ENCODE data around the gene DISP3. TPM values are rescaled to one million over a fixed set of nuclear protein-coding genes. Genes with fewer than 3 reads are reported as not detected.

The DISP3 gene
- total and polyA plus RNA-seq, 2 experiments from 2014 or later = 0.10 TPM; not detected in 1

GRCh38 chr1:11534846-11535245, 55.9 kb downstream of the DISP3 start:
- Histone ChIP-seq H3K36me3 (replicated peaks; ENCODE audit: insufficient read depth, low read depth) (no peaks in the 10 kb centered on the region), H4K20me1 (ENCODE audit: insufficient read depth, poor library complexity, severe bottlenecking) (no peaks in the 10 kb centered on the region), H3K4me1 (ENCODE audit: insufficient read depth) (no peaks in the 10 kb centered on the region), H3K27me3 (no peaks in the 10 kb centered on the region), H3K9me3 (ENCODE audit: low read depth) (no peaks in the 10 kb centered on the region), H3K79me2 (no peaks in the 10 kb centered on the region), H3K9me2 (replicated peaks; ENCODE audit: insufficient read depth) (no peaks in the 10 kb centered on the region), H3K4me3 (no peak overlapping the region), H3K27ac (no peak overlapping the region), H3K4me2 (no peak overlapping the region), H2AFZ (no peak overlapping the region)
- no peak for TF ChIP-seq CTCF (IDR thresholded peaks at IDR 0.05; ENCODE audit: poor library complexity)
- TF ChIP-seq EZH2phosphoT487 (IDR thresholded peaks at IDR 0.05; ENCODE audit: low read depth, severe bottlenecking, unreplicated experiment) = no peak
- no peak for TF ChIP-seq EZH2 (IDR thresholded peaks at IDR 0.05; ENCODE audit: borderline replicate concordance)
- 95% methylated on average over 17 of the region's 17 CpGs for WGBS (ENCODE audit: low lambda C conversion rate, missing lambda C conversion rate)
- no peak for DNase-seq (ENCODE audit: low spot score)

- Histone ChIP-seq H3K4me3 (no peak overlapping the region), H2AFZ (no peak overlapping the region), H3K9me3 (ENCODE audit: low read depth) (no peaks in the 10 kb centered on the region), H3K4me2 (no peak overlapping the region), H4K20me1 (ENCODE audit: insufficient read depth, poor library complexity, severe bottlenecking) (no peaks in the 10 kb centered on the region), H3K4me1 (ENCODE audit: insufficient read depth) (no peaks in the 10 kb centered on the region), H3K27ac (no peak overlapping the region), H3K27me3 (no peaks in the 10 kb centered on the region), H3K79me2 (no peaks in the 10 kb centered on the region), H3K36me3 (replicated peaks; ENCODE audit: insufficient read depth, low read depth) (no peaks in the 10 kb centered on the region), H3K9me2 (replicated peaks; ENCODE audit: insufficient read depth) (no peaks in the 10 kb centered on the region)
- TF ChIP-seq CTCF (IDR thresholded peaks at IDR 0.05; ENCODE audit: poor library complexity) = no peak
- no peak for TF ChIP-seq EZH2 (IDR thresholded peaks at IDR 0.05; ENCODE audit: borderline replicate concordance)
- no peak for TF ChIP-seq EZH2phosphoT487 (IDR thresholded peaks at IDR 0.05; ENCODE audit: low read depth, severe bottlenecking, unreplicated experiment)
- WGBS (ENCODE audit: low lambda C conversion rate, missing lambda C conversion rate) = 91% methylated on average over 8 of the region's 12 CpGs
- no peak for DNase-seq (ENCODE audit: low spot score)
Measured at GRCh38 chr1:11535316-11535715, 56.4 kb downstream of the DISP3 start.

GRCh38 chr1:11535761-11536572, 57.0 kb downstream of the DISP3 start:
- TF ChIP-seq EZH2 (IDR thresholded peaks at IDR 0.05; ENCODE audit: borderline replicate concordance) = no peak
- no peak for TF ChIP-seq EZH2phosphoT487 (IDR thresholded peaks at IDR 0.05; ENCODE audit: low read depth, severe bottlenecking, unreplicated experiment)
- no peak for TF ChIP-seq CTCF (IDR thresholded peaks at IDR 0.05; ENCODE audit: poor library complexity)
- Histone ChIP-seq H3K79me2 (no peaks in the 10 kb centered on the region), H3K27me3 (peaks cover 3% of the 10 kb centered on the region), H4K20me1 (ENCODE audit: insufficient read depth, poor library complexity, severe bottlenecking) (no peaks in the 10 kb centered on the region), H3K4me3 (no peak overlapping the region), H3K9me2 (replicated peaks; ENCODE audit: insufficient read depth) (no peaks in the 10 kb centered on the region), H3K9me3 (ENCODE audit: low read depth) (no peaks in the 10 kb centered on the region), H3K36me3 (replicated peaks; ENCODE audit: insufficient read depth, low read depth) (no peaks in the 10 kb centered on the region), H2AFZ (no peak overlapping the region), H3K27ac (no peak overlapping the region), H3K4me2 (no peak overlapping the region), H3K4me1 (ENCODE audit: insufficient read depth) (no peaks in the 10 kb centered on the region)
- 93% methylated on average over 33 of the region's 33 CpGs for WGBS (ENCODE audit: low lambda C conversion rate, missing lambda C conversion rate)
- DNase-seq (ENCODE audit: low spot score) = no peak

Data from hepatocyte (in vitro differentiated cells).